Measurements from ENCODE around the gene STAP2. TPM values are rescaled to one million over a fixed set of nuclear protein-coding genes. Genes with fewer than 3 reads are reported as not detected.
"Not testable (repeated sequence)": the region's sequence is repeated elsewhere in the genome, so short reads cannot be mapped to it uniquely, and the experiment has no call there.

The STAP2 gene
- total RNA-seq, 1 donor from 2014 or later, result 97.3 TPM

- ATAC-seq, result no peak
These were observed 18.6 kb upstream of the STAP2 start for GRCh38 chr19:4357095-4357797.

GRCh38 chr19:4354897-4355296 lies 16.3 kb upstream of the STAP2 start:
- ATAC-seq, result no peak

- no peak for ATAC-seq
These were observed 15.7 kb upstream of the STAP2 start for GRCh38 chr19:4354282-4354681.

- peak; percentile 59 for ATAC-seq
These were observed 14.1 kb upstream of the STAP2 start for GRCh38 chr19:4352701-4353121.

- peak; percentile 16 for ATAC-seq
These were observed 12.1 kb upstream of the STAP2 start for GRCh38 chr19:4350726-4351125.

- no peak for ATAC-seq
These were observed 11.5 kb upstream of the STAP2 start for GRCh38 chr19:4350111-4350510.

- not testable (repeated sequence) for ATAC-seq
These were observed 10.6 kb upstream of the STAP2 start for GRCh38 chr19:4349225-4349624.

GRCh38 chr19:4347521-4347920 lies 8.9 kb upstream of the STAP2 start:
- ATAC-seq, result no peak

GRCh38 chr19:4346020-4346383 lies 7.4 kb upstream of the STAP2 start:
- no peak for ATAC-seq

- no peak for ATAC-seq
These were observed 6.9 kb upstream of the STAP2 start for GRCh38 chr19:4345342-4346019.

GRCh38 chr19:4343370-4344307 lies 5.0 kb upstream of the STAP2 start, which contains the start of gene MPND:
TSS of gene MPND (plus strand) at chr19:4343562. CDS start at chr19:4343594, 32 bp downstream.
- ATAC-seq, result peak; percentile 78

GRCh38 chr19:4342615-4343369 lies 4.2 kb upstream of the STAP2 start:
- ATAC-seq, result peak; percentile 90

GRCh38 chr19:4342314-4342614 lies 3.6 kb upstream of the STAP2 start:
- peak; percentile 0 for ATAC-seq

GRCh38 chr19:4337906-4338440 lies 654 bp downstream of the STAP2 start:
- no peak for ATAC-seq

GRCh38 chr19:4334929-4335570 lies 3.6 kb downstream of the STAP2 start:
- ATAC-seq, result no peak

- ATAC-seq, result no peak
These were observed 8.8 kb downstream of the STAP2 start for GRCh38 chr19:4329858-4330257.

- not testable (repeated sequence) for ATAC-seq
These were observed 9.5 kb downstream of the STAP2 start for GRCh38 chr19:4328991-4329681.

- peak; percentile 90 for ATAC-seq
These were observed 10.2 kb downstream of the STAP2 start for GRCh38 chr19:4328243-4328990.

GRCh38 chr19:4327877-4328242 lies 10.8 kb downstream of the STAP2 start:
- ATAC-seq, result peak; percentile 10

GRCh38 chr19:4327252-4327876 lies 11.3 kb downstream of the STAP2 start:
- ATAC-seq, result peak; percentile 34
